HEK293 (cell line): ENCODE results near the gene ERAP2.

Experiments used
- CTCF ChIA-PET: fragments of 350-600 bp; formaldehyde crosslinking; extraction: SDS; loops from one replicate; lab custom pipeline; 2021; ENCODE audit warnings: antibody characterized with exemption; lab: Yijun Ruan, JAX
- POLR2A ChIA-PET: fragments of 300-600 bp; formaldehyde crosslinking; extraction: SDS; loops from one replicate; lab custom pipeline; 2020; ENCODE audit warnings: antibody characterized with exemption, inconsistent platforms; lab: Yijun Ruan, JAX
- H3K27ac ChIP-seq: fragments of 200-500 bp; sonication (Bioruptor generic); 2 replicates; pipeline ENCODE4 v1.5.1; 2014; ENCODE audit warnings: low read depth, low read length, control low read depth, inconsistent platforms; ENCODE audit errors: extremely low read depth
- H3K36me3 ChIP-seq, 2 experiments: fragments of 200-500 bp in 1 of 2; sonication (Bioruptor generic) in 1 of 2; 1 replicate in 1 of 2; 2 replicates in 1 of 2; pipeline ENCODE4 v1.5.1; 2014 to 2017; ENCODE audit warnings: inconsistent platforms in 2 of 2, low read length in 2 of 2; ENCODE audit not compliant: control insufficient read depth in 2 of 2, insufficient read depth in 1 of 2
- H3K4me1 ChIP-seq: fragments of 200-500 bp; sonication (Bioruptor generic); 2 replicates; pipeline ENCODE4 v1.5.1; 2014; ENCODE audit warnings: mild to moderate bottlenecking, low read length, inconsistent platforms; ENCODE audit not compliant: control insufficient read depth, insufficient read depth
- H3K4me3 ChIP-seq: 2 replicates; pipeline ENCODE4 v1.5.1; 2011; ENCODE audit warnings: low read depth, mild to moderate bottlenecking, control low read depth, low read length, moderate library complexity
- H3K9me3 ChIP-seq: fragments of 200-500 bp; sonication (Bioruptor generic); 2 replicates; pipeline ENCODE4 v1.5.1; 2014; ENCODE audit warnings: low read depth, low read length, inconsistent platforms; ENCODE audit not compliant: control insufficient read depth, insufficient read depth
- GLIS2 ChIP-seq: fragments of 450-650 bp; formaldehyde crosslinking; IDR thresholded peaks from 2 replicates; pipeline ENCODE4 v1.5.1; 2016; ENCODE audit warnings: missing biosample characterization, missing genetic modification characterization
- HOXA7 ChIP-seq: sonication (generic); formaldehyde crosslinking; IDR thresholded peaks from 2 replicates; pipeline ENCODE4 v1.8.1; 2022; ENCODE audit warnings: missing genetic modification reagents, borderline replicate concordance
- HOXC10 ChIP-seq: sonication (generic); formaldehyde crosslinking; IDR thresholded peaks from 2 replicates; pipeline ENCODE4 v1.8.1; 2023; ENCODE audit warnings: mild to moderate bottlenecking, missing genetic modification reagents
- KLF16 ChIP-seq: fragments of 450-650 bp; formaldehyde crosslinking; IDR thresholded peaks from 2 replicates; pipeline ENCODE4 v1.5.1; 2017; ENCODE audit warnings: missing biosample characterization, missing genetic modification characterization
- KLF8 ChIP-seq: fragments of 450-650 bp; formaldehyde crosslinking; IDR thresholded peaks from 2 replicates; pipeline ENCODE4 v1.5.1; 2016; ENCODE audit warnings: missing biosample characterization, missing genetic modification characterization
- MEIS1 ChIP-seq: sonication (generic); formaldehyde crosslinking; IDR thresholded peaks from 2 replicates; pipeline ENCODE4 v1.8.1; 2022; ENCODE audit warnings: missing genetic modification reagents, mild to moderate bottlenecking, borderline replicate concordance
- MZF1 ChIP-seq: fragments of 450-650 bp; formaldehyde crosslinking; IDR thresholded peaks from 2 replicates; pipeline ENCODE4 v1.5.1; 2017; ENCODE audit warnings: missing biosample characterization, missing genetic modification characterization, borderline replicate concordance
- WT1 ChIP-seq: fragments of 450-650 bp; formaldehyde crosslinking; IDR thresholded peaks from 2 replicates; pipeline ENCODE4 v1.5.1; 2016; ENCODE audit warnings: missing biosample characterization, missing genetic modification characterization
- ZBTB20 ChIP-seq: fragments of 450-650 bp; formaldehyde crosslinking; IDR thresholded peaks from 2 replicates; pipeline ENCODE4 v1.5.1; 2016; ENCODE audit warnings: missing biosample characterization, missing genetic modification characterization
- ZNF132 ChIP-seq: fragments of 450-650 bp; formaldehyde crosslinking; IDR thresholded peaks from 2 replicates; pipeline ENCODE4 v1.5.1; 2017; ENCODE audit warnings: missing biosample characterization, missing genetic modification characterization, borderline replicate concordance
- ZNF174 ChIP-seq: fragments of 450-650 bp; formaldehyde crosslinking; IDR thresholded peaks from 2 replicates; pipeline ENCODE4 v1.5.0; 2017; ENCODE audit warnings: missing biosample characterization, mild to moderate bottlenecking, missing genetic modification characterization
- ZNF223 ChIP-seq: fragments of 450-650 bp; formaldehyde crosslinking; IDR thresholded peaks from 2 replicates; pipeline ENCODE4 v1.5.1; 2016; ENCODE audit warnings: missing biosample characterization, missing genetic modification characterization
- ZNF248 ChIP-seq: fragments of 450-650 bp; formaldehyde crosslinking; IDR thresholded peaks from 2 replicates; pipeline ENCODE4 v1.5.1; 2017; ENCODE audit warnings: missing biosample characterization, missing genetic modification characterization
- ZNF423 ChIP-seq: fragments of 450-650 bp; formaldehyde crosslinking; IDR thresholded peaks from 2 replicates; pipeline ENCODE4 v1.5.1; 2016; ENCODE audit warnings: missing biosample characterization, missing genetic modification characterization
- ZNF521 ChIP-seq: fragments of 450-650 bp; formaldehyde crosslinking; IDR thresholded peaks from 2 replicates; pipeline ENCODE4 v1.5.1; 2017; ENCODE audit warnings: missing biosample characterization, mild to moderate bottlenecking, missing genetic modification characterization
- ZNF529 ChIP-seq: fragments of 450-650 bp; formaldehyde crosslinking; IDR thresholded peaks from 2 replicates; pipeline ENCODE4 v1.5.1; 2017; ENCODE audit warnings: missing genetic modification characterization, missing biosample characterization; ENCODE audit not compliant: insufficient replicate concordance
- ZNF626 ChIP-seq: fragments of 450-650 bp; sonication (Bioruptor Pico); formaldehyde crosslinking; IDR thresholded peaks from 2 replicates; pipeline ENCODE4 v1.5.1; 2018; ENCODE audit warnings: missing biosample characterization, missing genetic modification characterization, inconsistent platforms
- TF ChIP-seq, protein P1 (sequence below): fragments of 450-650 bp; formaldehyde crosslinking; IDR thresholded peaks from 2 replicates; pipeline ENCODE4 v1.5.1; 2016; ENCODE audit warnings: missing biosample characterization, missing genetic modification characterization
- TF ChIP-seq, protein P2 (sequence below): fragments of 450-650 bp; formaldehyde crosslinking; IDR thresholded peaks from 2 replicates; pipeline ENCODE4 v1.5.1; 2016; ENCODE audit warnings: missing biosample characterization, missing genetic modification characterization, low read depth
- TF ChIP-seq, protein P3 (sequence below): fragments of 450-650 bp; formaldehyde crosslinking; IDR thresholded peaks from 2 replicates; pipeline ENCODE4 v1.5.1; 2016; ENCODE audit warnings: missing biosample characterization, missing genetic modification characterization
- TF ChIP-seq, protein P4 (sequence below): fragments of 450-650 bp; formaldehyde crosslinking; conservative IDR thresholded peaks from 2 replicates; pipeline ENCODE4 v1.5.1; 2016; ENCODE audit warnings: low read depth, missing biosample characterization, missing genetic modification characterization

The ERAP2 gene

DNA sequence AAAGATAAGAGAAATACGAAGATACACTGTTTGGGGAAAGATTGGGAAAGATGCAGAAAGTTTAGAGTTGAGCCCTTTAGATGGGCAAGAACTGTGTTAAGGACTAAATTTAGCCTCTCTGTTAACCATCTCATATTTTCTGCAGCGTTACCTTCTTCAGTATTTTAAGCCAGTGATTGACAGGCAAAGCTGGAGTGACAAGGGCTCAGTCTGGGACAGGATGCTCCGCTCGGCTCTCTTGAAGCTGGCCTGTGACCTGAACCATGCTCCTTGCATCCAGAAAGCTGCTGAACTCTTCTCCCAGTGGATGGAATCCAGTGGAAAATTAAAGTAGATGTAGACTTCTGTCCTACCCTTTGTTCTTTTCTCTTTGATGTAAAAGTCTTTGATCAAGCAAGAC is 33.1 kb downstream of the ERAP2 start (continued):
- TF ChIP-seq, protein P1, sequence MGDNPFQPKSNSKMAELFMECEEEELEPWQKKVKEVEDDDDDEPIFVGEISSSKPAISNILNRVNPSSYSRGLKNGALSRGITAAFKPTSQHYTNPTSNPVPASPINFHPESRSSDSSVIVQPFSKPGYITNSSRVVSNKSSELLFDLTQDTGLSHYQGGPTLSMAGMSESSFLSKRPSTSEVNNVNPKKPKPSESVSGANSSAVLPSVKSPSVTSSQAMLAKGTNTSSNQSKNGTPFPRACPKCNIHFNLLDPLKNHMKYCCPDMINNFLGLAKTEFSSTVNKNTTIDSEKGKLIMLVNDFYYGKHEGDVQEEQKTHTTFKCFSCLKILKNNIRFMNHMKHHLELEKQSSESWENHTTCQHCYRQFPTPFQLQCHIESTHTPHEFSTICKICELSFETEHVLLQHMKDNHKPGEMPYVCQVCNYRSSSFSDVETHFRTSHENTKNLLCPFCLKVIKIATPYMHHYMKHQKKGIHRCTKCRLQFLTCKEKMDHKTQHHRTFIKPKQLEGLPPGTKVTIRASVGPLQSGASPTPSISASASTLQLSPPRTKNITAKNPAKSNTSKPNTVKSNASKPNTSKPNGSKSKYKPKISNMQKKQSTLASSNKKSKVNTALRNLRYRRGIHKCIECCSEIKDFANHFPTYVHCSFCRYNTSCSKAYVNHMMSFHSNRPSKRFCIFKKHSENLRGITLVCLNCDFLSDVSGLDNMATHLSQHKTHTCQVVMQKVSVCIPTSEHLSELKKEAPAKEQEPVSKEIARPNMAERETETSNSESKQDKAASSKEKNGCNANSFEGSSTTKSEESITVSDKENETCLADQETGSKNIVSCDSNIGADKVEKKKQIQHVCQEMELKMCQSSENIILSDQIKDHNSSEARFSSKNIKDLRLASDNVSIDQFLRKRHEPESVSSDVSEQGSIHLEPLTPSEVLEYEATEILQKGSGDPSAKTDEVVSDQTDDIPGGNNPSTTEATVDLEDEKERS (tag by site-specific recombination) = no peak
- TF ChIP-seq, all 188 proteins: peak for 0

DNA sequence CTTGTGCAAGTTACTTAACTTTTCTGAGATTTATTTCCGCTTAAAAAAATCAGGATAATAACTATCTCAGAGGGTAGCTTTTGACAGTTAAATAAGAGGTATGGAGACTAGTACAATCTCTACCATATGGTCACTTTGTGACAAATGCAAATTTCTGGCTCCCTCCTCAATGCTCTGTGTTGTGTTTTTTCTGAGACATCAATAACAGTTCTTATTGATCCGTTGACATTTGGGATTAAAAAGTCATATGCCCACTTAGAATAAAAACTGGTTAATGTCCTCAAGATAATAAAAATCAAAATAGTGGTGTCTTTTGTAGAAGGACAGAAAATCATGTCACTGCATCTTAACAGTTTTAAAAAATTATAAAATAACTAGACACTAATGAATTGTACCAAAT is 34.8 kb downstream of the ERAP2 start:
- no peaks in the 10 kb centered on the region for H3K4me1 ChIP-seq
- no peaks in the 10 kb centered on the region for H3K9me3 ChIP-seq
- H3K27ac ChIP-seq = no peak overlapping the region
- ChIA-PET CTCF (interaction anchor here (0.7 to 0.8 kb wide), 2 partner anchors 55 to 67 kb away, joined by 3 to 5 read pairs; no protein-coding TSS in a partner anchor), POLR2A (no interaction called here)
- TF ChIP-seq KLF16 (tag by site-specific recombination) = no peak
- no peak for TF ChIP-seq ZNF423 (tag by site-specific recombination)
- TF ChIP-seq MZF1 (tag by site-specific recombination) = no peak
- TF ChIP-seq HOXA7 (CRISPR knock-in tag) = no peak
- no peak for TF ChIP-seq KLF8
- TF ChIP-seq ZBTB20 = no peak
- TF ChIP-seq GLIS2 = no peak
- TF ChIP-seq, protein P2, sequence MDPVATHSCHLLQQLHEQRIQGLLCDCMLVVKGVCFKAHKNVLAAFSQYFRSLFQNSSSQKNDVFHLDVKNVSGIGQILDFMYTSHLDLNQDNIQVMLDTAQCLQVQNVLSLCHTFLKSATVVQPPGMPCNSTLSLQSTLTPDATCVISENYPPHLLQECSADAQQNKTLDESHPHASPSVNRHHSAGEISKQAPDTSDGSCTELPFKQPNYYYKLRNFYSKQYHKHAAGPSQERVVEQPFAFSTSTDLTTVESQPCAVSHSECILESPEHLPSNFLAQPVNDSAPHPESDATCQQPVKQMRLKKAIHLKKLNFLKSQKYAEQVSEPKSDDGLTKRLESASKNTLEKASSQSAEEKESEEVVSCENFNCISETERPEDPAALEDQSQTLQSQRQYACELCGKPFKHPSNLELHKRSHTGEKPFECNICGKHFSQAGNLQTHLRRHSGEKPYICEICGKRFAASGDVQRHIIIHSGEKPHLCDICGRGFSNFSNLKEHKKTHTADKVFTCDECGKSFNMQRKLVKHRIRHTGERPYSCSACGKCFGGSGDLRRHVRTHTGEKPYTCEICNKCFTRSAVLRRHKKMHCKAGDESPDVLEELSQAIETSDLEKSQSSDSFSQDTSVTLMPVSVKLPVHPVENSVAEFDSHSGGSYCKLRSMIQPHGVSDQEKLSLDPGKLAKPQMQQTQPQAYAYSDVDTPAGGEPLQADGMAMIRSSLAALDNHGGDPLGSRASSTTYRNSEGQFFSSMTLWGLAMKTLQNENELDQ (tag by site-specific recombination) = no peak
- no peak for TF ChIP-seq ZNF529 (tag by site-specific recombination)
- no peak for TF ChIP-seq ZNF132 (tag by site-specific recombination)
- no peaks in the 10 kb centered on the region for H3K36me3 ChIP-seq
- no peak overlapping the region for H3K4me3 ChIP-seq

DNA sequence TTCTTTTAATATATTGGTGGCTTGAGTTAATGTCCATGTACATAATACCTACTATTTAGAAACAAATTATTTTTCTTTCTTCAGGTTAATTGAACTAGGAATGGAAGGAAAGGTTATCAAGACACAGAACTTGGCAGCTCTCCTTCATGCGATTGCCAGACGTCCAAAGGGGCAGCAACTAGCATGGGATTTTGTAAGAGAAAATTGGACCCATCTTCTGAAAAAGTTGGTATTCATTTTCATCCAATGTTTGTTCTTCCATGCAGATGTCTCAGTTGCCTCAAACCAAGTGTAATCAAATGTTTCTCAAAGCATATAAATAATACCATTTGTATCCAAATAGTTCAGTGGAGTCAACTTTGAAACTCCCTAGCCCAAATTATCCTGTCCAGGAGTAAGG is 36.9 kb downstream of the ERAP2 start:
- ChIA-PET POLR2A (no interaction called here), CTCF (interaction anchor here (0.6 to 1.0 kb wide), 4 partner anchors 9 to 1354 kb away, joined by 3 to 4 read pairs (median 3); no protein-coding TSS in a partner anchor)
- Histone ChIP-seq H3K36me3 (no peaks in the 10 kb centered on the region), H3K9me3 (no peaks in the 10 kb centered on the region), H3K27ac (no peak overlapping the region), H3K4me3 (no peak overlapping the region), H3K4me1 (no peaks in the 10 kb centered on the region)
- TF ChIP-seq, protein P3, sequence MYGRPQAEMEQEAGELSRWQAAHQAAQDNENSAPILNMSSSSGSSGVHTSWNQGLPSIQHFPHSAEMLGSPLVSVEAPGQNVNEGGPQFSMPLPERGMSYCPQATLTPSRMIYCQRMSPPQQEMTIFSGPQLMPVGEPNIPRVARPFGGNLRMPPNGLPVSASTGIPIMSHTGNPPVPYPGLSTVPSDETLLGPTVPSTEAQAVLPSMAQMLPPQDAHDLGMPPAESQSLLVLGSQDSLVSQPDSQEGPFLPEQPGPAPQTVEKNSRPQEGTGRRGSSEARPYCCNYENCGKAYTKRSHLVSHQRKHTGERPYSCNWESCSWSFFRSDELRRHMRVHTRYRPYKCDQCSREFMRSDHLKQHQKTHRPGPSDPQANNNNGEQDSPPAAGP (tag by site-specific recombination) = no peak
- no peak for TF ChIP-seq ZNF521 (tag by site-specific recombination)
- no peak for TF ChIP-seq HOXC10 (CRISPR knock-in tag)
- TF ChIP-seq MEIS1 (CRISPR knock-in tag) = no peak
- TF ChIP-seq ZNF223 (tag by site-specific recombination) = no peak
- TF ChIP-seq, protein P4, sequence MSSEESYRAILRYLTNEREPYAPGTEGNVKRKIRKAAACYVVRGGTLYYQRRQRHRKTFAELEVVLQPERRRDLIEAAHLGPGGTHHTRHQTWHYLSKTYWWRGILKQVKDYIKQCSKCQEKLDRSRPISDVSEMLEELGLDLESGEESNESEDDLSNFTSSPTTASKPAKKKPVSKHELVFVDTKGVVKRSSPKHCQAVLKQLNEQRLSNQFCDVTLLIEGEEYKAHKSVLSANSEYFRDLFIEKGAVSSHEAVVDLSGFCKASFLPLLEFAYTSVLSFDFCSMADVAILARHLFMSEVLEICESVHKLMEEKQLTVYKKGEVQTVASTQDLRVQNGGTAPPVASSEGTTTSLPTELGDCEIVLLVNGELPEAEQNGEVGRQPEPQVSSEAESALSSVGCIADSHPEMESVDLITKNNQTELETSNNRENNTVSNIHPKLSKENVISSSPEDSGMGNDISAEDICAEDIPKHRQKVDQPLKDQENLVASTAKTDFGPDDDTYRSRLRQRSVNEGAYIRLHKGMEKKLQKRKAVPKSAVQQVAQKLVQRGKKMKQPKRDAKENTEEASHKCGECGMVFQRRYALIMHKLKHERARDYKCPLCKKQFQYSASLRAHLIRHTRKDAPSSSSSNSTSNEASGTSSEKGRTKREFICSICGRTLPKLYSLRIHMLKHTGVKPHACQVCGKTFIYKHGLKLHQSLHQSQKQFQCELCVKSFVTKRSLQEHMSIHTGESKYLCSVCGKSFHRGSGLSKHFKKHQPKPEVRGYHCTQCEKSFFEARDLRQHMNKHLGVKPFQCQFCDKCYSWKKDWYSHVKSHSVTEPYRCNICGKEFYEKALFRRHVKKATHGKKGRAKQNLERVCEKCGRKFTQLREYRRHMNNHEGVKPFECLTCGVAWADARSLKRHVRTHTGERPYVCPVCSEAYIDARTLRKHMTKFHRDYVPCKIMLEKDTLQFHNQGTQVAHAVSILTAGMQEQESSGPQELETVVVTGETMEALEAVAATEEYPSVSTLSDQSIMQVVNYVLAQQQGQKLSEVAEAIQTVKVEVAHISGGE (tag by site-specific recombination) = no peak
- TF ChIP-seq WT1 (tag by site-specific recombination) = no peak
- TF ChIP-seq, protein P1 (tag by site-specific recombination) = no peak
- TF ChIP-seq ZNF626 = no peak
- TF ChIP-seq ZNF174 (tag by site-specific recombination) = no peak
- no peak for TF ChIP-seq ZNF248 (tag by site-specific recombination)
